Activated naive CD8-positive, alpha-beta T cell treated with anti-CD3 and anti-CD28 coated beads, Interleukin-2, amount 50 U/mL, for 24 hours (primary cell): ENCODE results near the gene NT5DC1.
"Not testable (repeated sequence)": the region's sequence is repeated elsewhere in the genome, so short reads cannot be mapped to it uniquely, and the experiment has no call there.

Source experiments
- ATAC-seq: fragments of 150-1000 bp; cut with Tn5 transposase; one replicate; pipeline ENCODE4 v1.10.0; 2021
- DNase-seq: peaks from one replicate; pipeline ENCODE4 v3.0.0; 2021
- H3K27ac Mint-ChIP-seq: one replicate; pipeline ENCODE4 v1.8.0; 2021; ENCODE audit warnings: mild to moderate bottlenecking, mixed read lengths
- H3K27me3 Mint-ChIP-seq: one replicate; pipeline ENCODE4 v1.8.0; 2021; ENCODE audit warnings: mixed read lengths
- H3K36me3 Mint-ChIP-seq: one replicate; pipeline ENCODE4 v1.8.0; 2021; ENCODE audit warnings: low read depth, mixed read lengths
- H3K4me1 Mint-ChIP-seq: one replicate; pipeline ENCODE4 v1.8.0; 2021; ENCODE audit warnings: mixed read lengths
- H3K4me3 Mint-ChIP-seq: one replicate; pipeline ENCODE4 v1.8.0; 2021; ENCODE audit warnings: mild to moderate bottlenecking, moderate library complexity, mixed read lengths
- H3K9me3 Mint-ChIP-seq: one replicate; pipeline ENCODE4 v1.8.0; 2021; ENCODE audit warnings: mixed read lengths

Gene NT5DC1

DNA sequence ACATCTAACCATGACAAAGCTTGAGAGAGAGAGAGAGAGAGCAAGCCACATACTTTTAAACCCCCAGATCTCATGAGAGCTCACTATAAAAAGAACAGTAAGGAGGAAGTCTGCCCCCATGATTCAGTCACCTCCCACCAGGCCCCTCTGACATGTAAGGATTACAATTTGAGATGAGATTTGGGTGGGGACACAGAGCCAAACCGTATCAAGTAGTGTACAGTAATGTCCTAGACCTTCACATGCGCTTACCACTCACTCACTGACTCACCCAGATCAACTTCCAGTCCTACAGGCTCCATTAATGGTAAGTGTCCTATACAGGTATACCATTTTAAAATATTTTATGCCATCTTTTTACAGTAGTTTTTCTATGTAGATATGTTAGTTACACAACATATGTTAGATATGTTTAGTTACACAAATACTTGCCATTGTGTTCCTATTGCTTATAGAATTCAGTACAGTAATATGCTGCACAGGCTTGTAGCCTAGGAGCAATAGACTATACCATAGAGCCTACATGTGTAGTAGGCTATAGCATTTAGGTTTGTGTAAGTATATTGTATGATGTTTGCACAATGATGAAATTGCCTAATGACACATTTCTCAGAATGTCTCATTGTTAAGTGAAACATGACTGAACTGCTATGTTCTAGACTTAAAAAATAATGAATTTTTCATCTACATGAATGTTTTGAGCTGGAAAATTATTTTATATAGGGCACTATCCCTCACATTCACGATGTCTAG is 167.4 kb downstream of the NT5DC1 start:
- peaks cover 13% of the 10 kb centered on the region for H3K36me3 Mint-ChIP-seq
- no peaks in the 10 kb centered on the region for H3K27me3 Mint-ChIP-seq
- peaks cover 8% of the 10 kb centered on the region for H3K9me3 Mint-ChIP-seq
- H3K4me3 Mint-ChIP-seq: no peak overlapping the region
- peaks cover 27% of the 10 kb centered on the region for H3K4me1 Mint-ChIP-seq
- ATAC-seq (peak; percentile 16), DNase-seq (no peak)
- no peak overlapping the region for H3K27ac Mint-ChIP-seq

DNA sequence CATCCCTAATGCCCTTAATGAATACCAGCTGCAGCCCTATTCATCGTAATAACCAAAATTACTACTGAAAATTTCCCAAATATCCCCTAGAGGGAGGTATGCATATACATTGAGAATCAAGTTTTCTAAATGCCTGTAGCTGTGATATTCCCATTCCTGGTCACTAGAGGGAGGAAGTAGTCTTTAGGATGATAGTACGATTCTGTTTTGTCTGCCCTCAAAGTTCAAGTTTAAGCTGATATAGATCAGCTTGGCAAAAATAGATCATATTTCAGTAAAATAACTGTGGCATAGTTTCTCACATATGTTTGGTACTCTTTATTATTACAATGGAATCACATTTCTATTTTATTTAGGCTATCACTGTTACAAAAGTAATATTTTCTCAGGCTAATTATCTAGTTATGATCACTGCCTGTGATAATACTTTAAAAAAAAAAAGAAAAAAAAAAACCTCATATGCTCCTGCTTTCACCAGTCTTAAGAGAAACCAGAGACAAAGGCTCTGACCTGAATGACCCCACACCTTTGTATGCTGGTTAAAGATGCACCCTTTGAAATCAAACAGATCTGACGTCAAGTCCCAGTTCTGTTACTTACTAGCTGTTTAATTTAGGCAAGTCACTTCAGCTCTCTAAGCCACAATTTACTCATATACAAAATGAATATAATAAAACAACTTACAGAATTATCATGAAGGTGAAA is 168.1 kb downstream of the NT5DC1 start:
- Mint-ChIP-seq H3K36me3 (peaks cover 13% of the 10 kb centered on the region), H3K9me3 (peaks cover 5% of the 10 kb centered on the region), H3K27me3 (no peaks in the 10 kb centered on the region), H3K4me3 (no peak overlapping the region), H3K27ac (no peak overlapping the region), H3K4me1 (peaks cover 34% of the 10 kb centered on the region)
- ATAC-seq (peak; percentile 73), DNase-seq (no peak)

- H3K27ac Mint-ChIP-seq: no peak overlapping the region
- peaks cover 47% of the 10 kb centered on the region for H3K4me1 Mint-ChIP-seq
- no peaks in the 10 kb centered on the region for H3K9me3 Mint-ChIP-seq
- H3K4me3 Mint-ChIP-seq: no peak overlapping the region
- DNase-seq: no peak
- ATAC-seq: no peak
- H3K27me3 Mint-ChIP-seq: no peaks in the 10 kb centered on the region
- peaks cover 17% of the 10 kb centered on the region for H3K36me3 Mint-ChIP-seq
Observed at GRCh38 chr6:116271149-116271708, 170.6 kb downstream of the NT5DC1 start.

DNA sequence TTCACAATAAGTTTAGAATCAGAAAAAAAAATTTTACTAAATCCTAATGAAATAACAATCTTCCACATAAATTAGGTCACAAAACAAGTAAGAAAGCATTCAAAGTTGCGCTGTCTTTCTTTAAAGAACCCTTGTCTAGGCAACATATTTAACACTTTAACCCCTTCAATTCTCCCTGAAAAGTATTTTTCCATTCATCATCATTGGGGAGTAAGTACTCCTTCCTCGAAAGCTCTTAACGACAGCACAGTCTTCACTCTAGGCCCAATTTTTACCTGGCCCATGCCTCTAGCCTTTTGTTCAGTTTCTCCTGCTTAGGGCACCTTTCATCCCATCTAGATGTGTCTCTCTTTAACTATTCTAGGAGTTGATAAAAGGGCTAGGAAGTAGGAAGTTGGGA is 176.5 kb downstream of the NT5DC1 start:
- no peaks in the 10 kb centered on the region for H3K9me3 Mint-ChIP-seq
- H3K4me3 Mint-ChIP-seq: peak overlapping the region; percentile 91
- ATAC-seq: no peak
- no peak for DNase-seq
- peaks cover 46% of the 10 kb centered on the region for H3K36me3 Mint-ChIP-seq
- H3K27ac Mint-ChIP-seq: peak overlapping the region; percentile 94
- no peaks in the 10 kb centered on the region for H3K27me3 Mint-ChIP-seq
- H3K4me1 Mint-ChIP-seq: peaks cover 72% of the 10 kb centered on the region

GRCh38 chr6:116278481-116278829 is 177.8 kb downstream of the NT5DC1 start:
- H3K4me1 Mint-ChIP-seq: peaks cover 59% of the 10 kb centered on the region
- H3K4me3 Mint-ChIP-seq: peak overlapping the region; percentile 91
- peaks cover 42% of the 10 kb centered on the region for H3K36me3 Mint-ChIP-seq
- no peaks in the 10 kb centered on the region for H3K9me3 Mint-ChIP-seq
- ATAC-seq (no peak), DNase-seq (no peak)
- no peaks in the 10 kb centered on the region for H3K27me3 Mint-ChIP-seq
- H3K27ac Mint-ChIP-seq: peak overlapping the region; percentile 94

GRCh38 chr6:116278854-116279231 is 178.2 kb downstream of the NT5DC1 start:
- Mint-ChIP-seq H3K36me3 (peaks cover 40% of the 10 kb centered on the region), H3K27ac (peak overlapping the region; percentile 94), H3K4me3 (peak overlapping the region; percentile 91), H3K4me1 (peaks cover 57% of the 10 kb centered on the region), H3K27me3 (no peaks in the 10 kb centered on the region), H3K9me3 (no peaks in the 10 kb centered on the region)
- peak; percentile 20 for DNase-seq
- no peak for ATAC-seq

- H3K36me3 Mint-ChIP-seq: peaks cover 40% of the 10 kb centered on the region
- H3K9me3 Mint-ChIP-seq: no peaks in the 10 kb centered on the region
- no peaks in the 10 kb centered on the region for H3K27me3 Mint-ChIP-seq
- ATAC-seq (peak; percentile 96), DNase-seq (peak; percentile 92)
- peaks cover 53% of the 10 kb centered on the region for H3K4me1 Mint-ChIP-seq
- H3K27ac Mint-ChIP-seq: peak within 1 kb of the TSS; percentile 94
- H3K4me3 Mint-ChIP-seq: peak within 1 kb of the TSS; percentile 91
Observed at GRCh38 chr6:116279232-116280160, 178.8 kb downstream of the NT5DC1 start, which contains the start of gene TSPYL1. Gene TSPYL1, minus strand, starts transcription at chr6:116279930. Its CDS starts 100 bp downstream, at chr6:116279830.

- H3K4me1 Mint-ChIP-seq: peaks cover 47% of the 10 kb centered on the region
- H3K36me3 Mint-ChIP-seq: peaks cover 34% of the 10 kb centered on the region
- ATAC-seq (no peak), DNase-seq (no peak)
- H3K27me3 Mint-ChIP-seq: no peaks in the 10 kb centered on the region
- peak overlapping the region; percentile 94 for H3K27ac Mint-ChIP-seq
- H3K9me3 Mint-ChIP-seq: no peaks in the 10 kb centered on the region
- peak overlapping the region; percentile 91 for H3K4me3 Mint-ChIP-seq
Observed at GRCh38 chr6:116280161-116280932, 179.7 kb downstream of the NT5DC1 start.

- no peak overlapping the region for H3K27ac Mint-ChIP-seq
- peaks cover 32% of the 10 kb centered on the region for H3K36me3 Mint-ChIP-seq
- H3K4me1 Mint-ChIP-seq: peaks cover 41% of the 10 kb centered on the region
- no peaks in the 10 kb centered on the region for H3K27me3 Mint-ChIP-seq
- ATAC-seq (no peak), DNase-seq (no peak)
- H3K4me3 Mint-ChIP-seq: peak overlapping the region; percentile 91
- H3K9me3 Mint-ChIP-seq: no peaks in the 10 kb centered on the region
Observed at GRCh38 chr6:116280933-116281316, 180.3 kb downstream of the NT5DC1 start.

DNA sequence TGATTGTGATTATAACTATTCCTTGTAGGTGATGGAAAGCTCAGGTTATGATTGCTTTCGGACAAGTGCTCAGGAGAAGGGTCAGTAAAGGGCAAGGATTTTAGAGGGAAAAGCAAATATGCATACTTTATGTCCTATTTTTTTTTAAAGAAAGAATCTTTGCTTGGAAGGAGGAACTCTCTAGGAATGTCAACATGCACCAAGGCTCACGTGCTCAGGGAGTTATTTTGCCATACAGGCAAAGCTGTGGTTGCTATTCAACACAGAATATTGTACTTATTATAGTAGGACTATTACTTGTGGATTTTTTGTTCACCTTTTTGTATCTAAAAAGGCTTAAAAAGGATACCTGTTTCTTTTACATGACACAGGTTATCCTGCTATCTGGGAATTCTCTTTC is 182.0 kb downstream of the NT5DC1 start:
- Mint-ChIP-seq H3K36me3 (peaks cover 16% of the 10 kb centered on the region), H3K27me3 (no peaks in the 10 kb centered on the region), H3K9me3 (no peaks in the 10 kb centered on the region), H3K27ac (no peak overlapping the region), H3K4me1 (peaks cover 23% of the 10 kb centered on the region), H3K4me3 (no peak overlapping the region)
- ATAC-seq: no peak
- DNase-seq: no peak

DNA sequence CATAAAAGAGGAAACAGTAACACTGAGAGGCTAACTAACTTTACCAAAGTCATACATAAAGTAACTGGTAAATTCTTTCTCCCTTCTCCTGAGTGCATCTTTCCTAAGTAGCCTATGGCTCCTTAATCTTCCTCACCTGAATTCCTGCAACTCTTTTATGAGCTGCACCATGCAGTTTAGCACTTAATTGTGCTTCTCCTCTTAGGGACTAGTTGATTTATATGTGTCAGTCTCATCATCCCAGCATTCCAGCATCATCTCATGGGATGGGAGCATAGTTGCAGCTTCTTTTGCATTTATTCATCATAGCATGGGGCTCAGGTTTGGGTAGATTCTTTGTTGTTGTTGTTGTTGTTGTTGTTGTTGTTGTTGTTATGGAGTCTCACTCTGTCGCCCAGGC is 182.5 kb downstream of the NT5DC1 start:
- ATAC-seq: no peak

GRCh38 chr6:116284984-116285383 is 184.3 kb downstream of the NT5DC1 start:
- H3K36me3 Mint-ChIP-seq, H3K9me3 Mint-ChIP-seq, H3K4me3 Mint-ChIP-seq, H3K27me3 Mint-ChIP-seq, DNase-seq, H3K27ac Mint-ChIP-seq, ATAC-seq, H3K4me1 Mint-ChIP-seq: not testable (repeated sequence)

More for the DNA sequence above, 182.5 kb downstream of the NT5DC1 start:
- no peaks in the 10 kb centered on the region for H3K27me3 Mint-ChIP-seq
- no peak overlapping the region for H3K27ac Mint-ChIP-seq
- H3K9me3 Mint-ChIP-seq: no peaks in the 10 kb centered on the region
- no peak for DNase-seq
- H3K4me3 Mint-ChIP-seq: no peak overlapping the region
- peaks cover 18% of the 10 kb centered on the region for H3K4me1 Mint-ChIP-seq
- peaks cover 11% of the 10 kb centered on the region for H3K36me3 Mint-ChIP-seq

GRCh38 chr6:116286773-116287358 is 186.2 kb downstream of the NT5DC1 start:
- DNase-seq (no peak), ATAC-seq (no peak)
- H3K36me3 Mint-ChIP-seq: no peaks in the 10 kb centered on the region
- H3K27ac Mint-ChIP-seq: no peak overlapping the region
- H3K9me3 Mint-ChIP-seq: no peaks in the 10 kb centered on the region
- H3K4me1 Mint-ChIP-seq: no peaks in the 10 kb centered on the region
- no peak overlapping the region for H3K4me3 Mint-ChIP-seq
- H3K27me3 Mint-ChIP-seq: no peaks in the 10 kb centered on the region
